Endodermal cell (in vitro differentiated cells): Measurements from ENCODE around the gene MBTD1. TPM values are rescaled to one million over a fixed set of nuclear protein-coding genes. Genes with fewer than 3 reads are reported as not detected.

Experiments
- DNase-seq: peaks from one replicate; pipeline ENCODE4 v3.0.0-alpha.2; 2017
- H3K27ac ChIP-seq: 2 replicates; pipeline ENCODE4 v1.5.1; 2013; ENCODE audit warnings: mild to moderate bottlenecking, low read depth, low read length, moderate library complexity
- H3K27me3 ChIP-seq: 2 replicates; pipeline ENCODE4 v1.6.1; 2013; ENCODE audit warnings: mild to moderate bottlenecking, low read length, moderate library complexity; ENCODE audit not compliant: insufficient read depth, control insufficient read depth, poor library complexity, severe bottlenecking
- H3K36me3 ChIP-seq: 2 replicates; pipeline ENCODE4 v1.7.0; 2013; ENCODE audit warnings: mild to moderate bottlenecking, low read length, moderate library complexity; ENCODE audit not compliant: control insufficient read depth, insufficient read depth
- H3K4me1 ChIP-seq: one replicate; pipeline ENCODE4 v1.7.0; 2013; ENCODE audit warnings: low read length; ENCODE audit not compliant: control insufficient read depth, insufficient read depth
- H3K4me3 ChIP-seq: 2 replicates; pipeline ENCODE4 v1.5.1; 2013; ENCODE audit warnings: mild to moderate bottlenecking, low read length, moderate library complexity
- H3K9ac ChIP-seq: 2 replicates; pipeline ENCODE4 v1.6.1; 2013; ENCODE audit warnings: mild to moderate bottlenecking, low read length, moderate library complexity; ENCODE audit not compliant: poor library complexity, severe bottlenecking; ENCODE audit errors: extremely low read depth
- H3K9me3 ChIP-seq: 2 replicates; pipeline ENCODE4 v1.6.1; 2013; ENCODE audit warnings: mild to moderate bottlenecking, low read length, moderate library complexity; ENCODE audit not compliant: control insufficient read depth
- H3K27ac Mint-ChIP-seq: 2 replicates; pipeline ENCODE4 v1.8.0; 2020; ENCODE audit warnings: mixed read lengths
- H3K27me3 Mint-ChIP-seq: 2 replicates; pipeline ENCODE4 v1.8.0; 2021; ENCODE audit warnings: mild to moderate bottlenecking, mixed read lengths; ENCODE audit not compliant: insufficient read depth
- H3K36me3 Mint-ChIP-seq: 2 replicates; pipeline ENCODE4 v1.8.0; 2020; ENCODE audit warnings: low read depth, mixed read lengths
- H3K4me1 Mint-ChIP-seq: 2 replicates; pipeline ENCODE4 v1.8.0; 2020; ENCODE audit warnings: mixed read lengths
- H3K4me3 Mint-ChIP-seq: 2 replicates; pipeline ENCODE4 v1.8.0; 2020; ENCODE audit warnings: mild to moderate bottlenecking, moderate library complexity, mixed read lengths
- H3K9me3 Mint-ChIP-seq: 2 replicates; pipeline ENCODE4 v1.8.0; 2020; ENCODE audit warnings: mild to moderate bottlenecking, mixed read lengths
- CTCF ChIP-seq: fragments of 200-600 bp; sonication (generic); conservative IDR thresholded peaks from 2 replicates; pipeline ENCODE4 v1.5.0; 2021; ENCODE audit warnings: antibody characterized with exemption, mild to moderate bottlenecking
- WGBS, 2 experiments: methylation state at CpG; one replicate each; pipeline versions ENCODE4 v1.1.5 to v1.1.7; 2013; ENCODE audit warnings: missing lambda C conversion rate in 2 of 2, mixed read lengths in 1 of 2; ENCODE audit not compliant: insufficient coverage in 1 of 2, insufficient read length in 1 of 2; 5-methylcytosine and 5-hydroxymethylcytosine counted together
- total RNA-seq, 2 donors: library from RNA; stranded (reverse); fragmentation: NEBNext Ultra II Directional in 1 of 2; extraction: Animal tissue kit (Norgen Biotek cat#: 25700) in 1 of 2; gene quantifications; 2 replicates in 1 of 2; 3 replicates in 1 of 2; pipeline ENCODE4 v1.2.1, GENCODE V29; 2021

Gene MBTD1
- total RNA-seq, 2 donors from 2014 or later: 33.6 to 37.7 TPM

- H3K4me1 ChIP-seq: no peaks in the 10 kb centered on the region
- no peak overlapping the region for H3K27ac Mint-ChIP-seq
- no peak for DNase-seq
- TF ChIP-seq CTCF: no peak
- H3K9ac ChIP-seq: no peak overlapping the region
- no peaks in the 10 kb centered on the region for H3K4me1 Mint-ChIP-seq
- no peak overlapping the region for H3K27ac ChIP-seq
- H3K36me3 ChIP-seq: peaks cover 7% of the 10 kb centered on the region
- peaks cover 8% of the 10 kb centered on the region for H3K9me3 Mint-ChIP-seq
- H3K36me3 Mint-ChIP-seq: peaks cover 14% of the 10 kb centered on the region
- H3K4me3 Mint-ChIP-seq: no peak overlapping the region
- WGBS, 2 experiments: 83 to 100% methylated on average over 1 of the region's 1 CpG
- H3K27me3 Mint-ChIP-seq: no peaks in the 10 kb centered on the region
- H3K4me3 ChIP-seq: no peak overlapping the region
- H3K9me3 ChIP-seq: peaks cover 5% of the 10 kb centered on the region
- H3K27me3 ChIP-seq: no peaks in the 10 kb centered on the region
These were observed 14.3 kb downstream of the MBTD1 start for GRCh38 chr17:51245535-51245934.

- 91 to 100% methylated on average over 4 of the region's 4 CpGs for WGBS, 2 experiments
- Mint-ChIP-seq H3K27ac (no peak overlapping the region), H3K36me3 (peaks cover 6% of the 10 kb centered on the region), H3K4me1 (no peaks in the 10 kb centered on the region), H3K27me3 (no peaks in the 10 kb centered on the region), H3K9me3 (peaks cover 3% of the 10 kb centered on the region), H3K4me3 (no peak overlapping the region)
- Histone ChIP-seq H3K4me1 (no peaks in the 10 kb centered on the region), H3K9ac (no peak overlapping the region), H3K9me3 (no peaks in the 10 kb centered on the region), H3K4me3 (no peak overlapping the region), H3K27me3 (no peaks in the 10 kb centered on the region), H3K36me3 (no peaks in the 10 kb centered on the region), H3K27ac (no peak overlapping the region)
- DNase-seq: no peak
- no peak for TF ChIP-seq CTCF
These were observed 15.8 kb downstream of the MBTD1 start for GRCh38 chr17:51244041-51244440.

GRCh38 chr17:51240275-51240674, 19.6 kb downstream of the MBTD1 start:
- Mint-ChIP-seq H3K4me3 (no peak overlapping the region), H3K36me3 (peaks cover 11% of the 10 kb centered on the region), H3K27me3 (no peaks in the 10 kb centered on the region), H3K4me1 (no peaks in the 10 kb centered on the region), H3K9me3 (no peaks in the 10 kb centered on the region), H3K27ac (peak overlapping the region; percentile 56)
- H3K27ac ChIP-seq: no peak overlapping the region
- no peak for TF ChIP-seq CTCF
- H3K36me3 ChIP-seq: peaks cover 12% of the 10 kb centered on the region
- no peak overlapping the region for H3K4me3 ChIP-seq
- no peaks in the 10 kb centered on the region for H3K4me1 ChIP-seq
- WGBS, 2 experiments: 100% methylated on average over 1 to 2 of the region's 2 CpGs
- H3K27me3 ChIP-seq: no peaks in the 10 kb centered on the region
- DNase-seq: no peak
- no peaks in the 10 kb centered on the region for H3K9me3 ChIP-seq
- H3K9ac ChIP-seq: no peak overlapping the region
